Breast epithelium (tissue), 4 donors: ENCODE data around the gene CDS1. TPM values are rescaled to one million over a fixed set of nuclear protein-coding genes. Genes with fewer than 3 reads are reported as not detected.
"Not testable (repeated sequence)": the region's sequence is repeated elsewhere in the genome, so short reads cannot be mapped to it uniquely, and the experiment has no call there.

Source experiments
- DNase-seq, 2 donors: peaks; one replicate each; pipeline ENCODE4 v3.0.0-alpha.2; 2019; ENCODE audit warnings: low spot score in 2 of 2
- H3K27ac ChIP-seq, 2 donors: fragments of 200-600 bp; sonication (generic) in 1 of 2; one replicate each; pipeline ENCODE4 v1.5.1; 2016 to 2019; ENCODE audit warnings: mild to moderate bottlenecking in 1 of 2
- H3K27me3 ChIP-seq, 2 donors: fragments of 200-600 bp; sonication (generic) in 1 of 2; one replicate each; pipeline versions ENCODE4 v1.5.1 to v1.6.0; 2017 to 2019; ENCODE audit warnings: control low read depth in 1 of 2, mild to moderate bottlenecking in 1 of 2
- H3K36me3 ChIP-seq: fragments of 200-600 bp; one replicate; pipeline ENCODE4 v1.5.1; 2019
- H3K4me1 ChIP-seq, 2 donors: fragments of 200-600 bp; sonication (generic); one replicate each; pipeline ENCODE4 v1.5.1; 2016 to 2019; ENCODE audit warnings: control low read depth in 1 of 2
- H3K4me3 ChIP-seq, 3 donors: fragments of 200-600 bp; sonication (generic); 1 replicate in 2 of 3; 2 replicates in 1 of 3; pipeline ENCODE4 v1.5.1; 2016 to 2019; ENCODE audit warnings: mild to moderate bottlenecking in 3 of 3, moderate library complexity in 2 of 3
- H3K9me3 ChIP-seq, 2 donors: fragments of 200-600 bp; sonication (generic) in 1 of 2; one replicate each; pipeline ENCODE4 v1.5.1; 2016 to 2019; ENCODE audit warnings: control low read depth in 1 of 2
- CTCF ChIP-seq, 3 donors: fragments of 450-650 bp; IDR thresholded peaks; one replicate each; pipeline ENCODE4 v1.5.1; 2016 to 2017; ENCODE audit warnings: antibody characterized with exemption in 3 of 3, mild to moderate bottlenecking in 3 of 3, moderate library complexity in 3 of 3
- POLR2A ChIP-seq: fragments of 450-650 bp; IDR thresholded peaks from one replicate; pipeline ENCODE4 v1.6.1; 2016; ENCODE audit warnings: antibody characterized with exemption, mild to moderate bottlenecking, moderate library complexity
- POLR2AphosphoS5 ChIP-seq, 3 donors: sonication (generic); formaldehyde crosslinking; IDR thresholded peaks; one replicate each; pipeline ENCODE4 v1.6.1; 2017; ENCODE audit warnings: antibody characterized with exemption in 3 of 3
- intact Hi-C: fragments of 100-400 bp; cut with DNase I; formaldehyde crosslinking; loops from one replicate; pipeline ENCODE4 v1.15.1; 2023; ENCODE audit warnings: low total_unique reads
- total RNA-seq, 3 donors: library from RNA; depleted of rRNA; stranded (reverse); fragments of >200 nt; gene quantifications; one replicate each; pipeline ENCODE4 v1.1.0, GENCODE V29; 2016

Gene CDS1
- 10 to 100 TPM in 1 of 3 donors, 1 to 10 TPM in 2; 1.1 to 29.6 (median 9.8) TPM for total RNA-seq

- no peaks in the 10 kb centered on the region for H3K9me3 ChIP-seq
- H3K27me3 ChIP-seq = no peaks in the 10 kb centered on the region
- H3K4me1 ChIP-seq = no peaks in the 10 kb centered on the region
- H3K36me3 ChIP-seq = no peaks in the 10 kb centered on the region
- DNase-seq = peak; percentile 22 to 62
- H3K27ac ChIP-seq = peak within 1 kb of the TSS; percentile 96
- peak within 1 kb of the TSS; percentile 79 to 93 (median 88) for H3K4me3 ChIP-seq
- intact Hi-C loops = no loop called here
- no peak for TF ChIP-seq CTCF (IDR thresholded peaks at IDR 0.05)
- TF ChIP-seq POLR2AphosphoS5 (IDR thresholded peaks at IDR 0.05) = no peak
- TF ChIP-seq POLR2A = no peak
These were observed at the start of gene CDS1 for GRCh38 chr4:84582988-84583875. TSS of gene CDS1 (plus strand) at chr4:84583127. CDS start at chr4:84583402, 275 bp downstream.

- intact Hi-C loops = no loop called here
- no peak overlapping the region for H3K4me3 ChIP-seq
- no peaks in the 10 kb centered on the region for H3K4me1 ChIP-seq
- no peaks in the 10 kb centered on the region for H3K9me3 ChIP-seq
- H3K27me3 ChIP-seq = no peaks in the 10 kb centered on the region
- H3K36me3 ChIP-seq = no peaks in the 10 kb centered on the region
- TF ChIP-seq POLR2A (no peak), POLR2AphosphoS5 (IDR thresholded peaks at IDR 0.05) (no peak), CTCF (IDR thresholded peaks at IDR 0.05) (no peak)
- H3K27ac ChIP-seq = no peak overlapping the region
- no peak for DNase-seq
These were observed 47.0 kb upstream of the CDS1 start for GRCh38 chr4:84535901-84536300.

- no peak overlapping the region for H3K4me3 ChIP-seq
- intact Hi-C loops = no loop called here
- no peak for DNase-seq
- no peaks in the 10 kb centered on the region for H3K27me3 ChIP-seq
- H3K36me3 ChIP-seq = no peaks in the 10 kb centered on the region
- no peak for TF ChIP-seq POLR2A
- TF ChIP-seq POLR2AphosphoS5 (IDR thresholded peaks at IDR 0.05) = no peak
- no peak for TF ChIP-seq CTCF (IDR thresholded peaks at IDR 0.05)
- no peaks in the 10 kb centered on the region for H3K9me3 ChIP-seq
- no peak overlapping the region for H3K27ac ChIP-seq
- no peaks in the 10 kb centered on the region for H3K4me1 ChIP-seq
These were observed 37.8 kb upstream of the CDS1 start for GRCh38 chr4:84545093-84545492.

GRCh38 chr4:84547211-84547610 lies 35.7 kb upstream of the CDS1 start:
- Histone ChIP-seq H3K4me3 (no peak overlapping the region), H3K27me3 (no peaks in the 10 kb centered on the region), H3K27ac (no peak overlapping the region), H3K9me3 (no peaks in the 10 kb centered on the region), H3K4me1 (no peaks in the 10 kb centered on the region), H3K36me3 (no peaks in the 10 kb centered on the region)
- DNase-seq = no peak
- TF ChIP-seq POLR2A (no peak), POLR2AphosphoS5 (IDR thresholded peaks at IDR 0.05) (no peak), CTCF (IDR thresholded peaks at IDR 0.05) (no peak)
- intact Hi-C loops = no loop called here

- H3K9me3 ChIP-seq, DNase-seq, H3K27ac ChIP-seq, H3K27me3 ChIP-seq, H3K4me3 ChIP-seq, intact Hi-C loops, H3K36me3 ChIP-seq, H3K4me1 ChIP-seq: not testable (repeated sequence)
These were observed 33.7 kb upstream of the CDS1 start for GRCh38 chr4:84549191-84549590.
